ENCODE data around the gene HUNK. TPM values are rescaled to one million over a fixed set of nuclear protein-coding genes. Genes with fewer than 3 reads are reported as not detected.

The HUNK gene
- total and polyA plus RNA-seq, 2 experiments from 2014 or later = 1.6 to 5.1 TPM

- TF ChIP-seq ZNF462 (CRISPR knock-in tag; IDR thresholded peaks at IDR 0.05) (no peak), POLR2AphosphoS5 (IDR thresholded peaks at IDR 0.05; ENCODE audit: low read depth) (no peak), EZH2phosphoT487 (IDR thresholded peaks at IDR 0.05; ENCODE audit: unreplicated experiment) (no peak)
Measured at GRCh38 chr21:31920275-31920674, 47.5 kb downstream of the HUNK start (continued).

- H3F3A ChIP-seq (replicated peaks; ENCODE audit: low read depth) = no peaks in the 10 kb centered on the region
- Mint-ChIP-seq H3K27ac (no peak overlapping the region), H3K9me3 (peaks cover 10% of the 10 kb centered on the region), H3K27me3 (ENCODE audit: insufficient read depth, low read depth, poor library complexity) (peaks cover 2% of the 10 kb centered on the region), H3K4me1 (no peaks in the 10 kb centered on the region), H3K36me3 (ENCODE audit: low read depth) (peaks cover 36% of the 10 kb centered on the region), H3K4me3 (no peak overlapping the region)
- no peak for DNase-seq (ENCODE audit: low spot score)
- no peaks in the 10 kb centered on the region for H4K20me1 ChIP-seq (replicated peaks; ENCODE audit: insufficient read depth)
- no peak for ATAC-seq
- no peak overlapping the region for H3K27ac ChIP-seq (ENCODE audit: low read depth)
- H3K36me3 ChIP-seq (ENCODE audit: insufficient read depth) = no peaks in the 10 kb centered on the region
- H3K9me2 ChIP-seq (ENCODE audit: insufficient read depth) = no peaks in the 10 kb centered on the region
- no peaks in the 10 kb centered on the region for H3K27me3 ChIP-seq (ENCODE audit: insufficient read depth)
- no peak overlapping the region for H3K4me3 ChIP-seq
- H3K4me1 ChIP-seq (ENCODE audit: insufficient read depth) = no peaks in the 10 kb centered on the region
- no peak overlapping the region for H2AFZ ChIP-seq
- no peaks in the 10 kb centered on the region for H3K79me2 ChIP-seq (replicated peaks; ENCODE audit: insufficient read depth)
- H3K4me2 ChIP-seq = no peak overlapping the region
- TF ChIP-seq EZH2 (IDR thresholded peaks at IDR 0.05; ENCODE audit: low read depth, unreplicated experiment) = no peak
- no peak for TF ChIP-seq CTCF (conservative IDR thresholded peaks at IDR 0.05; ENCODE audit: low read depth in 2 of 2)
- TF ChIP-seq EZH2phosphoT487 (IDR thresholded peaks at IDR 0.05; ENCODE audit: unreplicated experiment) = no peak
- TF ChIP-seq ZNF462 (CRISPR knock-in tag; IDR thresholded peaks at IDR 0.05) = no peak
- no peak for TF ChIP-seq CREB1 (CRISPR knock-in tag; IDR thresholded peaks at IDR 0.05; ENCODE audit: low read depth)
- TF ChIP-seq JUNB (IDR thresholded peaks at IDR 0.05; ENCODE audit: unreplicated experiment) = no peak
- no peak for TF ChIP-seq STAT1 (IDR thresholded peaks at IDR 0.05; ENCODE audit: unreplicated experiment)
Measured at GRCh38 chr21:31921079-31921478, 48.3 kb downstream of the HUNK start.
